GM12892 (cell line): ENCODE results near the gene SNRPB2.

Experiments
- POLR2A ChIP-seq: IDR thresholded peaks from 2 replicates; pipeline ENCODE4 v1.6.1; 2011; ENCODE audit warnings: low read depth, low read length, control low read depth
- POLR2AphosphoS5 ChIP-seq: IDR thresholded peaks from 2 replicates; pipeline ENCODE4 v1.6.1; 2011; ENCODE audit warnings: low read depth, low read length, control low read depth

DNA sequence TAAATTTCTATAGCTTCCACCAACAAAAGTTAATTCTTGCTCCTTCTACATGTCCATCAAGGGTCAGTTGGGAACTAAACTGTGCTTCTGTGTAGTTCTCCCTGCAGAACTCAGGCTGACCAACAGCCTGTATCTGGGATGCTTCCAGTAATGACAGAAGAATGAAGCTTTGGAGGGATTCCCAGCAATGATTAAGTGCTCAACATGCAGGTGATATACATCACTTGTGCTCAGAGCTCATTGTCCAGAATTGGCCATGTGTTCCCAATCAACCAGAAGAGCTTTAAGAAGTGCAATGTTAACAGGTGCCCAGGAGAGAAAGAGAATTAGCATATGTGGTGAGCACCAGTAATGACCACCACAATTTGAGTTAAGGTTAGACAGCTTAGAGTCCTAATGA, 37.4 kb upstream of the SNRPB2 start:
- TF ChIP-seq POLR2AphosphoS5 (no peak), POLR2A (no peak)
